NCI-H2227 (cell line): ENCODE measurements around the gene TDRD10.

ENCODE experiments used
- DNase-seq: peaks from one replicate; lab custom pipeline; 2025; ENCODE audit not compliant: unreplicated experiment; lab: John Stamatoyannopoulos, UW

TDRD10 gene

DNA sequence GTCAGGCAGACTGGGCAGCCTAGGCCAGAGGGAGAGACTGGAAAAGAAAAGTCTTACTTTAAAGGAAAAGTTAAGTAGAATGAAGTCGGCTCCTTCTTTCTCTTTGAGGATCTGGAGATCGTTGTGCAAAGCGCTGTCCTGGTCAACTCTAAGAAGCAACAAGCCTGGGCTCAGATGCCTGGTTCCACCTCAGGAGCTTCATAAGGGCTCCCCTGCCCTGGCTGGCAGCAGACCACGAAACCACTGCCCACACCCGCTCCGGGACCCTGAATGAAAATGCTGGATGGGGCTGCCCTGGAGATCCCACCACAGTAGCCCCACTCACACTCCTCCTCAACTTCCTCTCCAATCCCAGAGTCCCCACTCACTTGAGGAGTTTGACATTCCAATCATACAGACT lies 50.0 kb downstream of the TDRD10 start:
- DNase-seq: no peak

DNA sequence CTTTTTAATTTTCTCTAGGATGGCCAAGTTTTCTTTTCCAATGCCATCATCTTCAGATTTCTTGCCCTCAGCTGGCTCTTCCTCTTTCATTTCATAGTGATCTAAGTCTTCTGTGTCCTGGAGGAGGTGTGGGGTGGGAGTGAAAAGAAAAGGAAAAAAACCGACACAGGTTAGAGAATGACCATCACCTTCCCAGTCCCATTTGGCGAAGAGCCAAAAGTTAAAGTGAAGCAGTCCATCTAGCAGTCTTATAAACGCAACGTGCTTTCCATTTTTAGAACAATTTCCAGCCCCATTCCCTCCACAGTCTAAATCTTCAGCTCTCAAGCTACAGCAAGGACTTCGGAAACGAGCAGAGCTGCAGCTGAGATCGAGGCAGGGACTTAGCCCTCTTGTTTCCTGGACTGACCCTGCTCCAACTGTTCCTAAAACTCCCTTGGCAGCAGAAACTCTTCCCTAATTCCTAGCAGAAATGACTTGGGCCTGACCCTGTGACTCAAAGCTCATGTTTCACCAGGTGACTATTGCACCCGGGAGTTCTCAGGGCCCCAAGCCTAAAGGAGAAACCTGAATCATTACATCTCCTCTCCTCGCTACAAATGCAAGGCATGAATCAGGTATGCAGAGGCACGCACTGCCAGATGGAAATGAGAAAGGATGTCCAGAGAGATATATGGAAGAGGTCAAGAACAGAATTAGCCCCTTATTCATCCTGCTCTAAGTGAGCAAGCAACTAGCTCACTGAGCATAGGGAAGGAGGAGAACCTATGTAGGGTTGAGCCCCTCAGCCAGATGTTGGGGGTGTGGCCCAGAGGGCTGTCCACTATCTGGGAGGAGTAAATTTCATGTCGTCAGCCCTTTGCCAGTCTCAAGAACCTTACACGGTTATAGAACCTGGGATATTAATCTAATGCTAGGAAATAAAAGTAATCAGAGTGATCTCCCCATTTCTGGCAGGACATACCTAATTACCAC lies 51.3 kb downstream of the TDRD10 start:
- no peak for DNase-seq

DNA sequence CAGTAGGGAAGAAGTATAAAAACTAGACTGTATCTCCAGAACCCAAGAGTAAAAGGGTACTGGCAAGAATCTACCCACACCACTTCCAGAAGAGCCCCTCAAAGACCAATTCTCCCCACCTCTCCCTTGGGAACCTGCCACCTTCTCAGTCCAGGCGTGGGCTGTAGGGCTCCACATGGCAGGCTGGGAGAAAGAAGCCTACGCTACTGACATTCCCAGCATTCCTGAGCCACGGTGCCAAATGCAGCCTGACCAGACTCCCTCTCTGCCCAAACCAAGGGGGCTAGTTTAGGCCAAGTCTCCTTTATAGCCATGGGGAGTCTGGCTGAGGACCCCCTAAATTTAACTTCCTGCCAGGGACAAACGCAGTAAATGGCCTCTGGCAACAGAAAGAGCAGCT lies 54.4 kb downstream of the TDRD10 start:
- DNase-seq: no peak

DNA sequence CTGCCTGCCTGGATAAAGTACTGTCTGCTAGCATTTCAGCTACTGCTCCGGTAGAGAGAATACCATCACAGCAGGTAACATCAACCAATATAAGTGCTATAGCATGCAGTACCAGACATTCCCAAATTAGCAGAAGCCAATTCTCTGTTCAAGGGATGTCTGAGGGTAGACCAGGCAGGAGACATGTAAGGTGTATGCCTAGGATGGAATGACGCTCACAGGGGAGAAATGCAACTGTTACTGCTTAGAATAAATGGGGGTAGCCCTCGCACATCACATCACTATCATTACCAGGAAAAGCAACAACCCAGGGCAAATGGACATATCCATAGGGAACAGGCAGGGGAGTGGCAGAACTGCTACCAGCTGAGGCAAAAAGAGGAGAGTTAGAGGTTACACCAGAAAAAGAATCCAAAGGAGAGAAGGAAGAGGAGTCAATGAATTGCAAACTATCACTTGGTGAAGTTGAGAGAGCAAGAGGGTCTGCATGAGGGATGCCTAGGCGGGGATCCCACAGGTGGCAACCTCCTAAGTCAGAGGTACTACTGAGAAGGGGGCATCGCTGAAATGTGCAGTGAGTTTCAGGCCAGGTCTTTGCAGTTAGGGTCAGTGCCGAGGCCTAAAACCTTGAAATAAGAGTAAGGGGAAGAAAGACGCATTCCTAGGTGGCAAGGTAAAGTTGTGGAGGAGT lies 55.4 kb downstream of the TDRD10 start:
- no peak for DNase-seq

DNA sequence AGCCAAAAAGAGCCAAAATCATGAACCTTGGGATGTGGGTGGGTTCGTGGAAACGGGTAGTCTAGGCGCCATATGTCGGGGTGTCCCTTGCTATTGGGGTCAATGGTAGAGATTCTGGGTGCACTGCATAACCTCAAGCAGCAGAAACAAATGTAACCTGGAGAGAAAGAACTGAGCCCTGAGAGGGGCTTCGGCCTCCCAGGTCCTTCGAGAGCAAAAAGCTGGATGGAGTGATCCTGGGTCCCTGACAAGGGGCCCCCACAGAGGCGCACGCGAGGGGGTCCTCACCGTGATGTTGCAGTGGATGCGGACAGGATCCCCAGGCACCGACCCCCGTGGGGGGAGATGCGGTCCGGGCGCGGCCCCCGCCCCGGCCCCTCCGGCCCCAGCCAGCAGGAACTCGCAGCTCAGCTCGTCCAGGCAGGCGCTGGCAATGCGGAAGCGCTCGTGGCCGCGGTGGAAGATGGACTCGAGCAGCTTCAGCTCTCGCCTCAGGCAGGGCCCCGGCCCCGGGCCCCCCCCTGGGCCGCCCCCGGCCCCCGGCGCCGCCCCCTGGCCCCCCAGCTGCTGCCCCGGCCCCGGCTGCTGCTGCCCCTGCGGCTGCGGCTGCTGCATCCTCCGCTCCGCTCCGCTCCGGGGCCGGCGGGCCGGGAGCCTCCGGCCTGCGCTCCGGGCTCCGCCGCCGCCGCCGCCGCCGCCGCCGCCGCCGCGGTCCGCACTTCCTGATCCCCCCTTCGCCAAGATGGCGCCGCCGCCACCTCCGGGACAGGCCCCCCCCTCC lies 56.1 kb downstream of the TDRD10 start, which contains the start of gene UBE2Q1:
TSS of gene UBE2Q1 (minus strand) at position 724 of the 781 bp plus-strand sequence. CDS start at position 615, 109 bp downstream.
- DNase-seq: peak; percentile 67

DNA sequence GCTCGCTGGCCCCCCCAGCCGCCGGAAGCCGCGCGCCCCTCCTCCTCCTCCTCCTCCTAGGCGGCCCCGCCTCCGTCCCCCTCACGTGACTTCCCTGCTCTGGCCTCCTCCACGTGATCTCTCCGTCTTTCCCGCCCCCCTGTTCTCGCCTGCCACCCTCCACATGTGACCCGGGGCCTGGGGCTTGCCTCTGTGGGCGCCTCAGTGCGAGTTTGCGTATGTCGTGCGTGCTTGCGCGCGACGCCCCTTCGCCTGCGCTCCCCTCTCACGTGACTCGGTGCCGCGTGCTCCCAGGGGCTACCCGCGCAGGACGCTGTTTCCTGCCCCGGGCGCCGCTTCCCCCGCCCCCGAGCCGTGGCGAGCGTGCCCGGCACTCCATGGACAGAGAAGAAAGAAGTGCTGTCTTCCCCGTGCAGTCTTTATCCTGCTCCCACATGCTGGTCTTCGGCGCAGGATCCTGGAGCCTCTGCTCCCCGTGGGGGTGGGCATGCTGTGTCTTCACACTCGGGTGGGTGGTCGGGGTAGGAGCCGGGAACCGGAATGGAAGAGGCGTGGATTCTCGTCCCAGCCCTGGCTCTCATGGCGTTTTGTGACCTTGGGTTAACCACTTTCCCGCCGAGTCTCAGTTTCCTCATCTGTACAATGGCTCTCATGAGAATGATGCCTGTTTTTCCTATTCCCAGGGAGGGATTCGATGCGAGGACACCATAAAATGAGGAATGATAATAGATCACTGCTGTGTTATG lies 56.9 kb downstream of the TDRD10 start:
- DNase-seq: peak; percentile 99

DNA sequence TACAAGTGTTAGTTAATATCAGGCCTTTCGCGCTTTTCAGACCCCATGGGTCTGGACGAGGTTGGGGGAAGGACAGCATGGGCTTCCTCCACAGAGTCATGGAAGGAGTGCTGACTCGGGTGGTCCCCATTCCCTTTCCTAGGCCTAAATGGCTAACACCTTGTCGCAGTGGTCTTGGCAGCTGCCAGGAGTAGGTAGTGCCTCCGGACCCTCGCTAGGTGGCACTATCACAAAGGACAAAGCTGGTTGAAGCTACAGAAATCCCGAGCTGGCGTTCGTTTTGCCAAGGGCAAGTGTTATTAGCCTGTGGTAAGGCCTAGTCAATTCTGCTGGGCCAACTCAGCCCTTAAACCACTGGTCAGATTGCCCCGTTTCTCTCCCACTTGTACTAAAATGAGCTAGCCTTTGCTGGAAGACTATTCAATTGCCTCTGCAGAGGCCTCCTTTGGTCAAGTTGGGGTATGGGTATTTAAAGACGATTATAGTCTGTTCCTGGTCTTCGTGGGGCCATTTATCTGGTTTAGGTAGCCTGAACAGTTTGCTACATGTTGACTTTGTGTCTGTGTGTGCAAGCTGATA lies 57.5 kb downstream of the TDRD10 start:
- peak; percentile 95 for DNase-seq

DNA sequence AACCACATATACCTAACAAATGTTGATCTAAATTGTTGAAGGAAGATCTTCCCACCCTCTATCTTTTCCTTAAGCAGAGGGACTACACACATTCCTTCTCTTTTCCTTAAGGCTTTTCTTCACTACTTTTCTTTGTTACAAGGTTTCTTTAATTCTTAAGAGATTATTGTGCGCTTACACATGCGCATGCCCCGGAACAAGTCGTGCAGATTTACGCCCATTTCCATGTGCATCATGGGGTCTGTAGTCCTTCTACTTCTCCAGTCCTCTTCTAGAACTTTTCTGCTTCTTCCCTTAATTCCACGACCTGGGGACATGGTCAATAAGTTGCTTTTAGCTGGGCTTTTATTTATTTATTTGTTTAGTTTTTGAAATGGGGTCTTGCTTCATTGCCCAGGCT lies 63.9 kb downstream of the TDRD10 start:
- DNase-seq: no peak

DNA sequence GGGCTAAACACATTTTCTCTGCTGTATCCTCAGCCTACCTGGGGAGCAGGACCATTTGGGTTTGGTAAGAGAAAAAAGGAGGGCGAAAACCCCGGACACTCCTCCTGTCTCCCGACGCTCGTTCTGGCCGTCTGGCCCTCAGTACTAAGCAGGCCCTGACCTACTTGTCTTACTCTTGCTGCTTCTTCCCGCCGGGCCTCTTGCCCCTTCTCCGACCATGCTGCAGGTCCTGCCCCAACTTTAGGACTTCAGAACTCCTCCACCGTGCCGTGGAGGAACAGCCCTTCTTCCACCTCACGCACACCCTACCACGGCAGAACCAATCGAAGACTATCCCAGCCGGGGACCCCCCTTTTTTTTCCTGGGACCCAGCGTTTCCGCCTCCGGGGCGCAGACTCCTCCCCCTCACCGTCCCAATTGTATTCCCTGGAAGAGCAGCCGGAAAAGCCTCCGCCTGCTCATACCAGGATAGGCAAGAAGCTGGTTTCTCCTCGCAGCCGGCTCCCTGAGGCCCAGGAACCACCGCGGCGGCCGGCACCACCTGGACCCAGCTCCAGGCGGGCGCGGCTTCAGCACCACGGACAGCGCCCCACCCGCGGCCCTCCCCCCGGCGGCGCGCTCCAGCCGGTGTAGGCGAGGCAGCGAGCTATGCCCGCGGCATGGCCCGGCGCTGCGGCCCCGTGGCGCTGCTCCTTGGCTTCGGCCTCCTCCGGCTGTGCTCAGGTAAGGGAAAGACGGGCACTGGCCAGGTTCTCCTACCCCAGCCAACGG lies 65.6 kb downstream of the TDRD10 start, which contains the start of gene CHRNB2:
TSS of gene CHRNB2 (plus strand) at position 393 of the 771 bp plus-strand sequence. CDS start at position 660, 267 bp downstream.
- peak; percentile 84 for DNase-seq

DNA sequence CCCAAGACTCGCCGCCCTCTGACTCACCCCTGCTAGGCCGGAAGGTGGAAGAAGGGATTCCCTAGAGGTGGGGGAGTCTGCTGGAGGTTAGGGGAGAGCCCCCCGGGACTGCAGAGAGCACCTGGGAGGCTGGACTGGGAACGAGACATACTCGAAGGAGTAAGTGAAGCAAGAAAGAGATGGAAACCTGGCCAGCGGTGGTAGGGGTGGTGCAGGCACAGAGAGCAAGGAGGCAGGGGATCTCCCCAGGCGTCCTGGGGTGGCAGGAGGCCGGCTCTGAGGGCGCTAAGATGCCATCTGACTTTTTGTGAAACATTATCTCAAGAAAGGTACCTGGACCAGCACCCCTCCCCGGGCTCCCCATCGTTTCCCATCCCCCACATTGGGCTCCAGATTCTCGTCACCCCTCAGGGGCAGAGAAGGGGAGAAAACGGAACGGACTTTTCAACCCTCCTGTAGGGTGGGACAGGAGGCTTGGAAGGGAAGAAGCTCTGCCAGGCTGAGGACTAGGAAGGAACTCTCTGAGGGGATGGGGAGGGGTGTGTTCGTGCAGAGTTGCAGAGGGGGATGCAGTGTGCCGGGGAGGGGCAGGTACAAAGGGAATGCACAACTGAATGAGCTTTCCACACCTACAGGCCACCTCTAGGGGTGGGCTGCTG lies 66.3 kb downstream of the TDRD10 start:
- DNase-seq: no peak

DNA sequence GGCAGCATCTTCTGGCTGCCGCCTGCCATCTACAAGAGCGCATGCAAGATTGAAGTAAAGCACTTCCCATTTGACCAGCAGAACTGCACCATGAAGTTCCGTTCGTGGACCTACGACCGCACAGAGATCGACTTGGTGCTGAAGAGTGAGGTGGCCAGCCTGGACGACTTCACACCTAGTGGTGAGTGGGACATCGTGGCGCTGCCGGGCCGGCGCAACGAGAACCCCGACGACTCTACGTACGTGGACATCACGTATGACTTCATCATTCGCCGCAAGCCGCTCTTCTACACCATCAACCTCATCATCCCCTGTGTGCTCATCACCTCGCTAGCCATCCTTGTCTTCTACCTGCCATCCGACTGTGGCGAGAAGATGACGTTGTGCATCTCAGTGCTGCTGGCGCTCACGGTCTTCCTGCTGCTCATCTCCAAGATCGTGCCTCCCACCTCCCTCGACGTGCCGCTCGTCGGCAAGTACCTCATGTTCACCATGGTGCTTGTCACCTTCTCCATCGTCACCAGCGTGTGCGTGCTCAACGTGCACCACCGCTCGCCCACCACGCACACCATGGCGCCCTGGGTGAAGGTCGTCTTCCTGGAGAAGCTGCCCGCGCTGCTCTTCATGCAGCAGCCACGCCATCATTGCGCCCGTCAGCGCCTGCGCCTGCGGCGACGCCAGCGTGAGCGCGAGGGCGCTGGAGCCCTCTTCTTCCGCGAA lies 69.4 kb downstream of the TDRD10 start:
- no peak for DNase-seq

DNA sequence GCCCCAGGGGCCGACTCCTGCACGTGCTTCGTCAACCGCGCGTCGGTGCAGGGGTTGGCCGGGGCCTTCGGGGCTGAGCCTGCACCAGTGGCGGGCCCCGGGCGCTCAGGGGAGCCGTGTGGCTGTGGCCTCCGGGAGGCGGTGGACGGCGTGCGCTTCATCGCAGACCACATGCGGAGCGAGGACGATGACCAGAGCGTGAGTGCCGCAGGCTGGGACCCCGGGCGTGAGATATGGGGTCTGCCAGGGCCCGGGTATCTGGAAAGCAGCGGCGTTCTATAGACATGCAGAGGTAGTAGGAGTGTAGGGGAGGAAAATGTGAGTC lies 69.9 kb downstream of the TDRD10 start:
- DNase-seq: no peak

DNA sequence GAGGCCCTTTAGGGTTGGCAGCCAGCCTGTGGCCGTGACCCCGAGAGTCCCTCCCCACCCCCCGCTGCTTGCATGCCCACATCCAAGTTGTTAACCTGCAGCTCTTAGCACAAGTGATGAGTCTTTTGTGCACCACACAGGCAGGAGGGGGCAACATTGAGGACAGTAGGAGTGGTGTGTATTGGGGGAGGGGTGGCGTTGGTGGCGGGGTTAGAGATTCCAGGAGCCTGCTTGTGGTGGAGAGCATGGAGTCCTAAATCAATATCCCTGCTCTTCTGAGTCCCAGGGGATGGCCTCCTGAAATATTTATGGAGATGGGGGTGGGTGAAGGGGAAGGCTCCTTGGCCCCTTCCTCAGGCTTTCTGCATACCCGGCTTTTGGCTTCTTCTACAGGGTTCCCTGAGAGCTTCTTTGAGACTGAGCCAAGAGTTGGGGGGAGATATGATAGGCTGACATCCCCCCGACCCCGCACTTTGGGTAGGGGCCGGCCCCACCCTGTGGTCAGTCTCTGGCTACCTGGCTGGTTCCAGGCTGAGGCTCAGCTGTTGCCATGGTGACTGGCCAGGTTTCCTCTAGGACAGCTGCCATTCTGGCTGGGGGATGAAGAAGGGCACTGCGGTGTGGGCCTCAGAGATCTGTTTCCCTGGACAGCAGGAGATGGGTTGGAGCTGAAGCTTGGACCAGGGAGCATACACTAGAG lies 70.6 kb downstream of the TDRD10 start:
- peak; percentile 32 for DNase-seq

DNA sequence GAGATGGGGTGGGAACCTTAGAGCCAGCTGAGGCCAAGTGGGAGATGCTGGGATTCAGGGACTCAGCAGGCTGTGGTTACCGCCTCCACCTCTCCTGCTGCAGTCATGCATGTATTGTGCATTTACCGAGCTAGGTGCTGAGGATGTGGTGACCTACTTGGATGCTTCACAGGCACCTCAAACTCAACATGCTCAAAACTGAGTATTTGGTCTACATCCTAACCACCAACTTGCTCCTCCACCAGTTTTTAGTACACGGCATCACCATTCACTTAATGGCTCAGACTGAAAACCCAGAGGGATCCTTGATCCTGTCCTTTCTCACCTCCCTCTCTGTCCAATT lies 71.1 kb downstream of the TDRD10 start:
- no peak for DNase-seq

DNA sequence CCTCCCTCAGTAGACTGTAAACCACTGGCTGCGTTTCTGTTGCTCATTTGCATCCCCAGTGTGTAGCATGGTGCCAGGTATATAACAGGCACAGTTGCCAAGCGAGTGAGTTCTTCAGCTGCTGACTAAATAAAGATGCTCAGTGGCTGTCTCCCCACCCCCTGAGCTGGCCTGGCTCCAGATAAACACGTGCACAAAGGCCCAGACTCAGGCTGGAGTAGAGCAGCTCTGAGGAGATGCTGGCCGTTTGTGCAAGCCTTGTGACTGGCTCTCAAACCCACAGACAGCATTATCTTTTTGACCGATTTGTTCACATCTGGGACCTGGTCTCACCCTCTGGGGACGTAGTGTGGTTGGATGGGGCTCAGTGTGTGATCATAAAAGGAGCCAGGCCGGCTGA lies 72.7 kb downstream of the TDRD10 start:
- DNase-seq: peak; percentile 63

DNA sequence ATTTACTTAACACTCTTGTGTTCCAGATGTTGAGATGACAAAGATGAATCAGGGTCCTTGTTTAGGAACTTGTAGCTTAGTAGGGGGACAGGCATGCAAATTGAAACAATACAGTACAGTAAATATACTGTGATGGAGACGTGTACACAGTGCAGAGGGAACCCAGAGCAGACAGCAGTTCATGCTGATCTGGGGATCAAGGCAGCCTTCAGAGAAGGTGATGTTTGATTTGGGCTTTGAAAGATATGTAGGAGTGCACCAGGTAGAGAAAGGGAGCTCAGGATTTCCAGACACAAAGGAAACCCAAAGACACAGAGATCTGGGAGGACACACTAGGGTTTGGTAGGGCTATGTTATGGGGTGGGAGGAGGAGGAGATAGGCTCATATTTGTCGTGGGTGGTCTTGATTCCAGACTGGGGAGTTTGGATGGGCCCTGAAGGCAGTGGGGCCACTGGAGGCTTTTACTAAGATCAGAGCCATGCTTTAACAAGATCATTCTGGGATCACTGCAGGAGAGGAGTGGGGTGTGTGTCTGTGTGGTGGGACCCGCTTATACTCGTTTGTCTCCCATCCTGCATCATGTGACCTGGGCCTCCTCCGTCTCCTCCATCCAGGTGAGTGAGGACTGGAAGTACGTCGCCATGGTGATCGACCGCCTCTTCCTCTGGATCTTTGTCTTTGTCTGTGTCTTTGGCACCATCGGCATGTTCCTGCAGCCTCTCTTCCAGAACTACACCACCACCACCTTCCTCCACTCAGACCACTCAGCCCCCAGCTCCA lies 73.3 kb downstream of the TDRD10 start:
- DNase-seq: no peak

DNA sequence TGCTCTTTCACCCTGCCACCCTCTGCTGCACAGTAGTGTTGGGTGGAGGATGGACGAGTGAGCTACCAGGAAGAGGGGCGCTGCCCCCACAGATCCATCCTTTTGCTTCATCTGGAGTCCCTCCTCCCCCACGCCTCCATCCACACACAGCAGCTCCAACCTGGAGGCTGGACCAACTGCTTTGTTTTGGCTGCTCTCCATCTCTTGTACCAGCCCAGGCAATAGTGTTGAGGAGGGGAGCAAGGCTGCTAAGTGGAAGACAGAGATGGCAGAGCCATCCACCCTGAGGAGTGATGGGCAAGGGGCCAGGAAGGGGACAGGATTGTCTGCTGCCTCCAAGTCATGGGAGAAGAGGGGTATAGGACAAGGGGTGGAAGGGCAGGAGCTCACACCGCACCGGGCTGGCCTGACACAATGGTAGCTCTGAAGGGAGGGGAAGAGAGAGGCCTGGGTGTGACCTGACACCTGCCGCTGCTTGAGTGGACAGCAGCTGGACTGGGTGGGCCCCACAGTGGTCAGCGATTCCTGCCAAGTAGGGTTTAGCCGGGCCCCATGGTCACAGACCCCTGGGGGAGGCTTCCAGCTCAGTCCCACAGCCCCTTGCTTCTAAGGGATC lies 74.0 kb downstream of the TDRD10 start:
- DNase-seq: no peak
